ENCODE data around the gene ADM2.

Gene ADM2

GRCh38 chr22:50439871-50440331, 41.4 kb upstream of the ADM2 start:
- no peak for DNase-seq
- no peak for TF ChIP-seq CTCF (IDR thresholded peaks at IDR 0.05; ENCODE audit: low read depth, low read length, missing control alignments)
- in situ Hi-C loops (cut with HindIII; ENCODE audit: low pct_ligation_motif_present, low sequenced_read_pairs) = no loop called here
- H3K4me3 ChIP-seq (ENCODE audit: low read depth, low read length) = no peak overlapping the region
- H3K27me3 ChIP-seq (replicated peaks) = no peaks in the 10 kb centered on the region
- H3K36me3 ChIP-seq (replicated peaks) = peaks cover 53% of the 10 kb centered on the region
- no peak overlapping the region for H3K27ac ChIP-seq

GRCh38 chr22:50440544-50441249, 40.6 kb upstream of the ADM2 start:
- DNase-seq = no peak
- no peak for TF ChIP-seq CTCF (IDR thresholded peaks at IDR 0.05; ENCODE audit: low read depth, low read length, missing control alignments)
- no peak overlapping the region for H3K4me3 ChIP-seq (ENCODE audit: low read depth, low read length)
- no peak overlapping the region for H3K27ac ChIP-seq
- H3K36me3 ChIP-seq (replicated peaks) = peaks cover 49% of the 10 kb centered on the region
- in situ Hi-C loops (cut with HindIII; ENCODE audit: low pct_ligation_motif_present, low sequenced_read_pairs) = no loop called here
- no peaks in the 10 kb centered on the region for H3K27me3 ChIP-seq (replicated peaks)

GRCh38 chr22:50441428-50441993, 39.8 kb upstream of the ADM2 start:
- in situ Hi-C loops (cut with HindIII; ENCODE audit: low pct_ligation_motif_present, low sequenced_read_pairs) = no loop called here
- Histone ChIP-seq H3K36me3 (replicated peaks) (peaks cover 48% of the 10 kb centered on the region), H3K27ac (no peak overlapping the region), H3K27me3 (replicated peaks) (no peaks in the 10 kb centered on the region), H3K4me3 (ENCODE audit: low read depth, low read length) (no peak overlapping the region)
- DNase-seq = no peak
- TF ChIP-seq CTCF (IDR thresholded peaks at IDR 0.05; ENCODE audit: low read depth, low read length, missing control alignments) = no peak

- DNase-seq = no peak
- Histone ChIP-seq H3K4me3 (ENCODE audit: low read depth, low read length) (no peak overlapping the region), H3K27me3 (replicated peaks) (no peaks in the 10 kb centered on the region), H3K27ac (no peak overlapping the region), H3K36me3 (replicated peaks) (peaks cover 51% of the 10 kb centered on the region)
- no peak for TF ChIP-seq CTCF (IDR thresholded peaks at IDR 0.05; ENCODE audit: low read depth, low read length, missing control alignments)
- in situ Hi-C loops (cut with HindIII; ENCODE audit: low pct_ligation_motif_present, low sequenced_read_pairs) = no loop called here
Measured at GRCh38 chr22:50443197-50443596, 38.1 kb upstream of the ADM2 start.

GRCh38 chr22:50443801-50444625, 37.3 kb upstream of the ADM2 start:
- no peak overlapping the region for H3K27ac ChIP-seq
- H3K27me3 ChIP-seq (replicated peaks) = no peaks in the 10 kb centered on the region
- H3K4me3 ChIP-seq (ENCODE audit: low read depth, low read length) = no peak overlapping the region
- H3K36me3 ChIP-seq (replicated peaks) = peaks cover 51% of the 10 kb centered on the region
- TF ChIP-seq CTCF (IDR thresholded peaks at IDR 0.05; ENCODE audit: low read depth, low read length, missing control alignments) = no peak
- DNase-seq = no peak
- in situ Hi-C loops (cut with HindIII; ENCODE audit: low pct_ligation_motif_present, low sequenced_read_pairs) = no loop called here

Measured in brain microvascular endothelial cell (primary cell).